Stimulated activated CD8-positive, alpha-beta memory T cell treated with anti-CD3 and anti-CD28 coated beads, Interleukin-7, amount 100 ng/mL, for 4 hours (primary cell): ENCODE measurements around the gene DLG4.
A peak's percentile ranks its signal among the peaks of the same experiment; 100 is the strongest.

ENCODE experiments used
- DNase-seq, 2 donors: peaks; one replicate each; pipeline ENCODE4 v3.0.0-alpha.2; 2020; ENCODE audit warnings: low read depth in 2 of 2

Gene DLG4

GRCh38 chr17:7229504-7229903 lies 9.9 kb upstream of the DLG4 start:
- no peak for DNase-seq

GRCh38 chr17:7228920-7229319 lies 9.3 kb upstream of the DLG4 start:
- DNase-seq = no peak

- DNase-seq = no peak
Observed at GRCh38 chr17:7226721-7227710, 7.4 kb upstream of the DLG4 start.

- no peak for DNase-seq
Observed at GRCh38 chr17:7225711-7226331, 6.2 kb upstream of the DLG4 start.

GRCh38 chr17:7224661-7225111 lies 5.0 kb upstream of the DLG4 start:
- no peak for DNase-seq

- DNase-seq = no peak
Observed at GRCh38 chr17:7224110-7224509, 4.5 kb upstream of the DLG4 start.

- DNase-seq = no peak
Observed at GRCh38 chr17:7223375-7223774, 3.7 kb upstream of the DLG4 start.

GRCh38 chr17:7222972-7223292 lies 3.3 kb upstream of the DLG4 start:
- DNase-seq = no peak

GRCh38 chr17:7222093-7222971 lies 2.7 kb upstream of the DLG4 start:
- no peak for DNase-seq

- DNase-seq = no peak
Observed at GRCh38 chr17:7221278-7222092, 1.8 kb upstream of the DLG4 start.

GRCh38 chr17:7220593-7221277 lies 1.1 kb upstream of the DLG4 start:
- peak in 1 of 2 donors; percentile 45 for DNase-seq

GRCh38 chr17:7219229-7219811 lies 316 bp downstream of the DLG4 start:
- DNase-seq = no peak

GRCh38 chr17:7218758-7219157 lies 878 bp downstream of the DLG4 start:
- no peak for DNase-seq

- DNase-seq = no peak
Observed at GRCh38 chr17:7218166-7218565, 1.5 kb downstream of the DLG4 start.

GRCh38 chr17:7217113-7217987 lies 2.3 kb downstream of the DLG4 start:
- no peak for DNase-seq

- DNase-seq = no peak
Observed at GRCh38 chr17:7216242-7217112, 3.2 kb downstream of the DLG4 start.

GRCh38 chr17:7215652-7216180 lies 3.9 kb downstream of the DLG4 start:
- DNase-seq = no peak

- no peak for DNase-seq
Observed at GRCh38 chr17:7215136-7215638, 4.4 kb downstream of the DLG4 start.
